Choroid plexus epithelial cell (primary cell): Measurements from ENCODE around the gene ASAP2.
A peak's percentile ranks its signal among the peaks of the same experiment; 100 is the strongest.

Source experiments
- DNase-seq: peaks from one replicate; pipeline ENCODE4 v3.0.0-alpha.2; 2010; ENCODE audit warnings: low read depth
- H3K4me3 ChIP-seq: 2 replicates; pipeline ENCODE4 v1.5.1; 2011; ENCODE audit warnings: low read depth, mild to moderate bottlenecking, control low read depth, low read length, moderate library complexity
- TF ChIP-seq, protein P1 (sequence below): conservative IDR thresholded peaks from 2 replicates; pipeline ENCODE4 v1.5.1; 2011; ENCODE audit warnings: low read depth, mild to moderate bottlenecking, control low read depth, inconsistent platforms, low read length, moderate library complexity

ASAP2 gene

DNA sequence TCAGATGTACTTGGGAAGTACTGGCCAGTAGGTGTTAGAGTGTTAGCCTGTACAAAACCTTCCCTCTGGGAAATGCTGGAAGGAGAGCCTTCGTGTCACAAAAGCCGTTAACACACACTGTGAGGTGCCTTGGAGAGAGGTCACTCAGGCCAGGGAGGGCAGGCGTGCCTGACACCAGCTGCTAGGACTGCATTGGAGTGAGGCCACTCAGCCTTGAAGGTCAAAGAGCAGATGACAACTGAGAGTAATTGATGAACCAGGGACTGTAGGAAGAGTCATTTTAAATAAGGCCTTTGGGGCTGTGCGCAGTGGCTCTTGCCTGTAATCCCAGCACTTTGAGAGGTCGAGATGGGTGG lies 45.4 kb downstream of the ASAP2 start:
- DNase-seq, result no peak
- no peak overlapping the region for H3K4me3 ChIP-seq
- TF ChIP-seq, protein P1, sequence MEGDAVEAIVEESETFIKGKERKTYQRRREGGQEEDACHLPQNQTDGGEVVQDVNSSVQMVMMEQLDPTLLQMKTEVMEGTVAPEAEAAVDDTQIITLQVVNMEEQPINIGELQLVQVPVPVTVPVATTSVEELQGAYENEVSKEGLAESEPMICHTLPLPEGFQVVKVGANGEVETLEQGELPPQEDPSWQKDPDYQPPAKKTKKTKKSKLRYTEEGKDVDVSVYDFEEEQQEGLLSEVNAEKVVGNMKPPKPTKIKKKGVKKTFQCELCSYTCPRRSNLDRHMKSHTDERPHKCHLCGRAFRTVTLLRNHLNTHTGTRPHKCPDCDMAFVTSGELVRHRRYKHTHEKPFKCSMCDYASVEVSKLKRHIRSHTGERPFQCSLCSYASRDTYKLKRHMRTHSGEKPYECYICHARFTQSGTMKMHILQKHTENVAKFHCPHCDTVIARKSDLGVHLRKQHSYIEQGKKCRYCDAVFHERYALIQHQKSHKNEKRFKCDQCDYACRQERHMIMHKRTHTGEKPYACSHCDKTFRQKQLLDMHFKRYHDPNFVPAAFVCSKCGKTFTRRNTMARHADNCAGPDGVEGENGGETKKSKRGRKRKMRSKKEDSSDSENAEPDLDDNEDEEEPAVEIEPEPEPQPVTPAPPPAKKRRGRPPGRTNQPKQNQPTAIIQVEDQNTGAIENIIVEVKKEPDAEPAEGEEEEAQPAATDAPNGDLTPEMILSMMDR, result no peak

- DNase-seq, result no peak
- no peak overlapping the region for H3K4me3 ChIP-seq
- TF ChIP-seq, protein P1, result no peak
These were observed 48.8 kb downstream of the ASAP2 start for GRCh38 chr2:9255416-9255815.

GRCh38 chr2:9256147-9256546 lies 49.5 kb downstream of the ASAP2 start:
- TF ChIP-seq, protein P1, result no peak
- no peak overlapping the region for H3K4me3 ChIP-seq
- DNase-seq, result no peak

DNA sequence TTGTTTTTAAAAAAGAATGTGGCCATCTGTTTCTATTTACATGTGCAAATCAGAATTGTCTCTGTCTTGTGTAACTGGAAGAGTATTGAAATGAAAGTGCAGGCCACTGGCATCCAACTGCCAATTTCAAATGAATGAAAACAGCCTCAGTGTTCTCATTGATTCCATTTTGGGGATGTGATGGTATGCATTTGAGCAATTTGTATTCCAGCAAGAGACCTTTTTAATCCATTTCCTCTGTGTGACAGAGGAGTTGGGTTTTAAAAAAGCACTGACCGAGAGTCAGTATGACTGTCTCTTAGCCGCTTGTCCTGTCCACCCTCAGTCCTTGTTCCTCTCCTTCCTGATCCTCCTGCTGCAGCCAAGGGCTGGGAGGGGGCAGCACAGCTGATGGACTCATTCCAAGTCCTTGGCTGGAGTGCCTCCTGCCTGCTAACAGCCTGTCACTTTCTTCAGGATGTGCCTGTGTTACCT lies 50.0 kb downstream of the ASAP2 start:
- no peak overlapping the region for H3K4me3 ChIP-seq
- TF ChIP-seq, protein P1, result peak; percentile 6

DNA sequence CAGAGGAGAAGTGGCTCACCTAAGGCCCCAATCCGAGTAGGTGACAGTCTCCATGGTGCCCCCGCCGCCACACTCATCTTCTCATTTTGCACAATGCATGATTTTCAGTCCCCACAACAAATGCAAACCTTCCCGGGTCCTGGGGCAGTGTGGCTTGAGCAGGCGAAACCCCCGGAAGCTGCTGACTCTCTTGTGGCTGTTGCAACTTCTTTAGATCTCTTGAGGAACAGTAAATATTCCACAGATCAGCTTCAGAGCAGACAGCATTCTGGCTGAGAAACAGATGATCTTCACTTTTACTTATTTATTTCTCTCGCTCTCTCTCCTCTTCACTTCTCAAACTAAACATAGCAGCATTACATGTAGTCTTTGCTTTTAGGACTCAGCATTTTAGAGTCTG lies 51.9 kb downstream of the ASAP2 start:
- TF ChIP-seq, protein P1, result no peak
- DNase-seq, result peak; percentile 77

More for the DNA sequence above, 50.0 kb downstream of the ASAP2 start:
- DNase-seq, result no peak

DNA sequence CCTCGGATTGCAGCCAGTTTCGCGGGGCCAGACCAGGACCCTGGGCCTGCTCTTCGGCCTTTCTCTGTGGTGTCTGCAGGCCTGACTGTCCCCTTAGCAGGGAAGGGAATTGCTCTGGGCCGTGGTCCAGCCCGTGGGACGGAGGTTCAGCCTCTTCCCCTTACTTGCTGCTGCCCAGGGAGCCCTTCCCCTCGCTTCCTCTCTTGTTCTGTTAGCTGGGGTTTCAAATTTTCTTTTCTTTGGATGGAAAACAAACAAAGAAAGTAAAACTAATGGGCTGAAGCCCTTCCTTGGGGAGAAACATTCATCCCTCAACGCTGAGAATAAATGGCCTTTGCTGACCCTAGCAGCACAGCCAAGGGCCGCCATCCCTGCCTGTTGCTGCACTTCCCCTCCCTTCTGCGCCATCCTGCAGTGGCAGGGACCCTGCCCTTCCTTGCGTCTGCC lies 52.4 kb downstream of the ASAP2 start:
- H3K4me3 ChIP-seq, result peak overlapping the region; percentile 35
- TF ChIP-seq, protein P1, result no peak
- DNase-seq, result peak; percentile 43

More for the DNA sequence above, 51.9 kb downstream of the ASAP2 start:
- peak overlapping the region; percentile 35 for H3K4me3 ChIP-seq

DNA sequence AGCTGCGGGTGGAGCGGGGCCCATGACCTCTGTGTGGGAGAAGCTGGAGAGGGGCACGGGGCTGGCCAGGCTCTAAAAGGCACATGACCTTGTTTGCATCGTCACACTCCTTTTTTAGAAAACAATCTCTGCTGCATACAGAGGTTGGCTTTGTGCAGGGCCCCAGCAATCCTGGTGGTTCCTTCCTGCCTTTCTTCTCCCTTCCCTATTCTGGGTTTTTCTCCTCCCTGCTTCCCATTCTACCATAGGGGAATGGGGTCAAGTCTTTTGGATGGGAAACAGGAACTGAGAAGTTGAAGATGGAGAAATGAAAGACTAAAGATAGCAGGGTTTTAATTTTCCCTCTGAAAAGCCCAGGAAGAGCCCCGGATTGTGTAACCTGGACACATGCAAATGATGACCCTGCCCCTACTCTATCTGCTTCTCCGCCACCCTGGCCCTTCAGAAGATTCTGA lies 53.9 kb downstream of the ASAP2 start:
- H3K4me3 ChIP-seq, result no peak overlapping the region
- no peak for DNase-seq
- TF ChIP-seq, protein P1, result no peak
